ENCODE measurements around the gene SIAH1.

DNA sequence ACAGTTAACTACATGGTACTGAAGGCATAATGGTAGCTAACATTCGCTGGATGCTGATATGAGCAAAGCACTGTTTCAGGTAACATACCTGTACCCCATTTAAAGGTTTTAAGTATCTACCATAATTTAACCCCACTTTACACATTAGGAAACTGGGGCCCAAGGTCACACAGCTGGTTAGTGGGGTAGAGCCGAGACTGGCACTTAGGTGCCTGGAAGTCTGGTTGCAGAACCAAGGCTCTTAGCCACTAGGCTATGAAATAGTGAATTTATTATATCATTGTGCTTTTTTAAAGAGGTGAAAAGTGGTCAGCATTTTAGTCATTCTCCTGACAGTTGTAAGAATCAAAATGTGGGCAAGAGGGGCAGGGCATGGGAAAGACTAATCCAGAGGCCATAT lies 25.2 kb downstream of the SIAH1 start:
- TF ChIP-seq, protein P1, sequence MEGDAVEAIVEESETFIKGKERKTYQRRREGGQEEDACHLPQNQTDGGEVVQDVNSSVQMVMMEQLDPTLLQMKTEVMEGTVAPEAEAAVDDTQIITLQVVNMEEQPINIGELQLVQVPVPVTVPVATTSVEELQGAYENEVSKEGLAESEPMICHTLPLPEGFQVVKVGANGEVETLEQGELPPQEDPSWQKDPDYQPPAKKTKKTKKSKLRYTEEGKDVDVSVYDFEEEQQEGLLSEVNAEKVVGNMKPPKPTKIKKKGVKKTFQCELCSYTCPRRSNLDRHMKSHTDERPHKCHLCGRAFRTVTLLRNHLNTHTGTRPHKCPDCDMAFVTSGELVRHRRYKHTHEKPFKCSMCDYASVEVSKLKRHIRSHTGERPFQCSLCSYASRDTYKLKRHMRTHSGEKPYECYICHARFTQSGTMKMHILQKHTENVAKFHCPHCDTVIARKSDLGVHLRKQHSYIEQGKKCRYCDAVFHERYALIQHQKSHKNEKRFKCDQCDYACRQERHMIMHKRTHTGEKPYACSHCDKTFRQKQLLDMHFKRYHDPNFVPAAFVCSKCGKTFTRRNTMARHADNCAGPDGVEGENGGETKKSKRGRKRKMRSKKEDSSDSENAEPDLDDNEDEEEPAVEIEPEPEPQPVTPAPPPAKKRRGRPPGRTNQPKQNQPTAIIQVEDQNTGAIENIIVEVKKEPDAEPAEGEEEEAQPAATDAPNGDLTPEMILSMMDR (conservative IDR thresholded peaks at IDR 0.05; ENCODE audit: low read depth, low read length), result no peak
- no peak for TF ChIP-seq EZH2 (IDR thresholded peaks at IDR 0.05; ENCODE audit: borderline replicate concordance, low read depth, low read length, poor library complexity, severe bottlenecking)

Measured in A673 (cell line).